Testis (tissue), 2 donors: ENCODE measurements around the gene LDAH.

Experiments used
- CTCF ChIP-seq, 3 experiments: fragments of 450-650 bp in 2 of 3; fragments of 200-600 bp in 1 of 3; sonication (generic) in 1 of 3; IDR thresholded peaks; one replicate each; pipeline ENCODE4 v1.5.1; 2016 to 2019; ENCODE audit warnings: antibody characterized with exemption in 3 of 3, mild to moderate bottlenecking in 2 of 3, moderate library complexity in 1 of 3
- POLR2A ChIP-seq: fragments of 450-650 bp; IDR thresholded peaks from one replicate; pipeline ENCODE4 v1.6.1; 2017; ENCODE audit warnings: antibody characterized with exemption, mild to moderate bottlenecking, moderate library complexity

GRCh38 chr2:20638646-20639430, 184.1 kb downstream of the LDAH start:
- no peak for TF ChIP-seq CTCF (IDR thresholded peaks at IDR 0.05)
- no peak for TF ChIP-seq POLR2A
